Smooth muscle cell (in vitro differentiated cells): Measurements from ENCODE around the gene PDZD2. TPM values are rescaled to one million over a fixed set of nuclear protein-coding genes. Genes with fewer than 3 reads are reported as not detected.

Source experiments
- DNase-seq: peaks from one replicate; lab custom pipeline; 2025; ENCODE audit not compliant: unreplicated experiment; lab: John Stamatoyannopoulos, UW
- H2AFZ ChIP-seq: fragments of 200-600 bp; sonication (generic); 2 replicates; pipeline ENCODE4 v1.6.0; 2016; ENCODE audit warnings: antibody characterized with exemption, low read depth, mild to moderate bottlenecking
- H3F3A ChIP-seq: fragments of 200-600 bp; sonication (generic); 2 replicates; pipeline ENCODE4 v1.6.0; 2017; ENCODE audit warnings: antibody characterized with exemption, low read depth
- H3K27ac ChIP-seq: fragments of 200-600 bp; sonication (generic); 2 replicates; pipeline ENCODE4 v1.5.1; 2016; ENCODE audit warnings: low read depth, mild to moderate bottlenecking
- H3K27me3 ChIP-seq: fragments of 200-600 bp; sonication (generic); 2 replicates; pipeline ENCODE4 v1.6.1; 2016; ENCODE audit warnings: low read depth, mild to moderate bottlenecking
- H3K36me3 ChIP-seq: fragments of 200-600 bp; sonication (generic); 2 replicates; pipeline ENCODE4 v1.5.1; 2016; ENCODE audit warnings: low read depth
- H3K4me1 ChIP-seq: fragments of 200-600 bp; sonication (generic); 2 replicates; pipeline ENCODE4 v1.5.1; 2016; ENCODE audit warnings: low read depth
- H3K4me2 ChIP-seq: fragments of 200-600 bp; sonication (generic); 2 replicates; pipeline ENCODE4 v1.6.0; 2016; ENCODE audit warnings: mild to moderate bottlenecking
- H3K4me3 ChIP-seq: fragments of 200-600 bp; sonication (generic); 2 replicates; pipeline ENCODE4 v1.5.1; 2016; ENCODE audit warnings: mild to moderate bottlenecking
- H3K79me2 ChIP-seq: fragments of 200-600 bp; sonication (generic); 2 replicates; pipeline ENCODE4 v1.6.0; 2016; ENCODE audit warnings: low read depth, mild to moderate bottlenecking
- H3K9ac ChIP-seq: fragments of 200-600 bp; sonication (generic); 2 replicates; pipeline ENCODE4 v1.6.0; 2016; ENCODE audit warnings: low read depth
- H3K9me3 ChIP-seq: fragments of 200-600 bp; sonication (generic); replicated peaks from 2 replicates; pipeline ENCODE4 v1.5.1; 2016; ENCODE audit warnings: low read depth
- H4K20me1 ChIP-seq: fragments of 200-600 bp; sonication (generic); 2 replicates; pipeline ENCODE4 v1.6.0; 2016; ENCODE audit warnings: low read depth
- WGBS: methylation state at CpG from one replicate; pipeline ENCODE4 v1.1.7; 2016; ENCODE audit warnings: low lambda C conversion rate; 5-methylcytosine and 5-hydroxymethylcytosine counted together
- polyA plus RNA-seq: library from polyadenylated mRNA; unstranded; fragments of >200 nt; fragmentation: Nextera tagmentation; extraction: Ambion mirVana; gene quantifications from 2 replicates; pipeline ENCODE4 v1.2.1, GENCODE V29; 2016
- total RNA-seq: library from RNA; depleted of rRNA; stranded (reverse); fragments of >200 nt; gene quantifications from 2 replicates; pipeline ENCODE4 v1.2.3, GENCODE V29; 2014
- TF ChIP-seq, protein P1 (sequence below): fragments of 200-600 bp; sonication (generic); IDR thresholded peaks from 2 replicates; pipeline ENCODE4 v1.5.1; 2017; ENCODE audit warnings: borderline replicate concordance, mild to moderate bottlenecking, antibody characterized with exemption; ENCODE audit not compliant: insufficient read depth, poor library complexity, severe bottlenecking

The PDZD2 gene
- total and polyA plus RNA-seq, 2 experiments from 2014 or later, result 3.2 to 4.1 TPM

DNA sequence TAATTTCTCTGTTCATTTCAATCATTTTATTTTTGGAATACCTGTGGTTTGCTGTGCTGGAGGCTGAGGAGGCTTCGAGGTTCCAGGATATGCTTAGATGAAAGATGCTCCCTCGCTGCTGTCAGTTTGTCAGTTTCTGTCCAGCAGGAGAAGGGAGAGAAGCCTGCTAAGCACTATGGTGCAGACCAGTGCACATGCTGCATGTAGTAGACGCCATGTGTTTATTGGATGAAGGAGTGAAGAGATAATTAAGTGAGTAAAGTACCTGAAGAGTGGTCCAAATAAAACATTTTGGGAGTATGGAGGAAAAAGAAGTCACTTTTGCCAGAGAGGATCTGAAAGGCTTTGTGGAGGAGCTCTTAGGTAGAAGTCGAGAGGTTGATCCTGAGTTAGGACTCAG, 2.1 kb downstream of the PDZD2 start:
- TF ChIP-seq, protein P1, sequence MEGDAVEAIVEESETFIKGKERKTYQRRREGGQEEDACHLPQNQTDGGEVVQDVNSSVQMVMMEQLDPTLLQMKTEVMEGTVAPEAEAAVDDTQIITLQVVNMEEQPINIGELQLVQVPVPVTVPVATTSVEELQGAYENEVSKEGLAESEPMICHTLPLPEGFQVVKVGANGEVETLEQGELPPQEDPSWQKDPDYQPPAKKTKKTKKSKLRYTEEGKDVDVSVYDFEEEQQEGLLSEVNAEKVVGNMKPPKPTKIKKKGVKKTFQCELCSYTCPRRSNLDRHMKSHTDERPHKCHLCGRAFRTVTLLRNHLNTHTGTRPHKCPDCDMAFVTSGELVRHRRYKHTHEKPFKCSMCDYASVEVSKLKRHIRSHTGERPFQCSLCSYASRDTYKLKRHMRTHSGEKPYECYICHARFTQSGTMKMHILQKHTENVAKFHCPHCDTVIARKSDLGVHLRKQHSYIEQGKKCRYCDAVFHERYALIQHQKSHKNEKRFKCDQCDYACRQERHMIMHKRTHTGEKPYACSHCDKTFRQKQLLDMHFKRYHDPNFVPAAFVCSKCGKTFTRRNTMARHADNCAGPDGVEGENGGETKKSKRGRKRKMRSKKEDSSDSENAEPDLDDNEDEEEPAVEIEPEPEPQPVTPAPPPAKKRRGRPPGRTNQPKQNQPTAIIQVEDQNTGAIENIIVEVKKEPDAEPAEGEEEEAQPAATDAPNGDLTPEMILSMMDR, result no peak
- no peaks in the 10 kb centered on the region for H3K9me3 ChIP-seq
- no peak for DNase-seq
- H3K4me1 ChIP-seq, result peaks cover 11% of the 10 kb centered on the region
- no peaks in the 10 kb centered on the region for H4K20me1 ChIP-seq
- 93% methylated on average over 4 of the region's 4 CpGs for WGBS
- H3K36me3 ChIP-seq, result no peaks in the 10 kb centered on the region
- no peak overlapping the region for H2AFZ ChIP-seq
- peaks cover 18% of the 10 kb centered on the region for H3K27me3 ChIP-seq
- H3K79me2 ChIP-seq, result no peaks in the 10 kb centered on the region
- H3K4me3 ChIP-seq, result no peak overlapping the region
- H3F3A ChIP-seq, result no peaks in the 10 kb centered on the region
- no peak overlapping the region for H3K27ac ChIP-seq
- H3K4me2 ChIP-seq, result no peak overlapping the region
- H3K9ac ChIP-seq, result no peak overlapping the region

DNA sequence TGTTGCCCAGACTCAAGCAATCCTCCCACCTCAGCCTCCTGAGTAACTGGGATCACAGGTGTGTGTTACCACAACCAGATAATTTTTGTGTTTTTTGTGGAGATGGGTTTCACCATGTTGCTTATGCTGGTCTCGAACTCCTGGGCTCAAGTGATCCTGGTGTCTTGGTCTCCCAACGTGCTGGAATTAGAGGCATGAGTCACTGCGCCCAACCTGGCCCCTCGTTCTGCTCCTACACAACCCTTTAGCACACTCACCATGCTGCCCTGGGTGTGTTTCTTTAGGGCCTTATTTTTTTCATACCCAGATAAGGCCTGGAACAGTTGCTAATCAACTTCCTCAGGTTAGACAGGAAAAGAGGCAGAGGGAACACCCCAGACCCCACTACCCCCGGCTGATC, 2.6 kb downstream of the PDZD2 start:
- Histone ChIP-seq H3K4me1 (peaks cover 11% of the 10 kb centered on the region), H3K79me2 (no peaks in the 10 kb centered on the region), H3K4me3 (no peak overlapping the region), H3K27me3 (peaks cover 18% of the 10 kb centered on the region), H3K9ac (no peak overlapping the region), H4K20me1 (no peaks in the 10 kb centered on the region), H3F3A (no peaks in the 10 kb centered on the region), H3K27ac (no peak overlapping the region), H3K4me2 (no peak overlapping the region), H3K9me3 (no peaks in the 10 kb centered on the region), H2AFZ (no peak overlapping the region), H3K36me3 (no peaks in the 10 kb centered on the region)
- TF ChIP-seq, protein P1, result no peak
- no peak for DNase-seq
- 77% methylated on average over 5 of the region's 5 CpGs for WGBS

DNA sequence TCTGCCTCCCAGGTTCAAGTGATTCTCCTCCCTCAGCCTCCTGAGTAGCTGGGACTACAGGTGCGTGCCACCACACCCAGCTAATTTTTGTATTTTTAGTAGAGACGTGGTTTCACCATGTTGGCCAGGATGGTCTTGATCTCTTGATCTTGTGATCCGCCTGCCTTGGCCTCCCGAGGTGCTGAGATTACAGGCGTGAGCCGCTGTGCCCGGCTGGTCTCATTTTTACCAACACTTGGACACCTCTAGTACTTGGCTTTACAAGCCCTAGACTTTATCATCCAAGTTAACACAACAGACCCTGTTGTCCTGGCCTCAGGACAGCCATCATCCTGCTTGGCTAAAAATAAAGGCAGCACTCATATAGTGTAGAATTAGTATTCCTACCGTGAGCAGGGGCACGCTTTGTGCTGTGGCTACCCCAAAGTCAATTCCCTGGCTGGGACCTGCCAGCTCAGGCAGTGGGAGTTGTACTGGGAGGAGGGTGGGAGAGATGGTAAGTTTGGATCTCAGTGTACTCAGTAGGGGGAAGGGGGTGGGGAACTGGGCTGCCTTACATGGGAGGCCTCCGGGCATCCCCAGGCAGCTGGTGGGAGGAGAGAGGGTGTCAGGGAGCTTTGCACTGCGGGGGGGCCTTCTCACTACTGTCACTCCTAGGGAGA, 6.6 kb downstream of the PDZD2 start:
- TF ChIP-seq, protein P1, result no peak
- Histone ChIP-seq H3K27me3 (peaks cover 5% of the 10 kb centered on the region), H3F3A (no peaks in the 10 kb centered on the region), H2AFZ (no peak overlapping the region), H3K79me2 (no peaks in the 10 kb centered on the region), H3K4me1 (peaks cover 5% of the 10 kb centered on the region), H3K36me3 (no peaks in the 10 kb centered on the region), H3K4me2 (no peak overlapping the region), H4K20me1 (no peaks in the 10 kb centered on the region), H3K9ac (no peak overlapping the region), H3K9me3 (no peaks in the 10 kb centered on the region), H3K27ac (no peak overlapping the region), H3K4me3 (no peak overlapping the region)
- WGBS, result 84% methylated on average over 11 of the region's 11 CpGs
- DNase-seq, result no peak

DNA sequence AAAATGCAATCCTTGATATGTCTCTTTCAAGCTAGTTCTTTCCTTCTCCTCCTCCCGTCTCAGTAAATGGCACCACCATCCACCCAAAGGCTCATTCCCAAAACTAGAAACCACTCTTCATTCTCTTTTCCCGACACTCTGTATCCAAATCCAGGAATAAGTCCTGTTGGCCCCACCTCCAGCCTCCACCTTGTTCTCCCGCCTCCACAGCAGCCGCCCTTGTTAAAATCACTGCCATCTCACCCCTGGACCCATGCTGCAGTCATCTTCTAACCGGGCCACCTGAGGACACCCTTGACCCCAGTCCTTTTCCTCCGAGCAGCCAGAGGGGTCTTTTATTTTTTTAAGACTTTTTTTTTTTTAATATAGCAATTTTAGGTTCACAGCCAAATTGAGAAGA, 9.4 kb downstream of the PDZD2 start:
- H3F3A ChIP-seq, result no peaks in the 10 kb centered on the region
- H3K27ac ChIP-seq, result no peak overlapping the region
- H3K4me1 ChIP-seq, result peaks cover 5% of the 10 kb centered on the region
- 94% methylated on average over 6 of the region's 6 CpGs for WGBS
- no peak overlapping the region for H2AFZ ChIP-seq
- no peak for DNase-seq
- H3K9me3 ChIP-seq, result no peaks in the 10 kb centered on the region
- H3K36me3 ChIP-seq, result no peaks in the 10 kb centered on the region
- H3K4me3 ChIP-seq, result no peak overlapping the region
- H3K4me2 ChIP-seq, result no peak overlapping the region
- no peak overlapping the region for H3K9ac ChIP-seq
- H3K27me3 ChIP-seq, result no peaks in the 10 kb centered on the region
- no peaks in the 10 kb centered on the region for H3K79me2 ChIP-seq
- TF ChIP-seq, protein P1, result no peak
- H4K20me1 ChIP-seq, result no peaks in the 10 kb centered on the region
